Measurements from ENCODE around the gene CADPS. TPM values are rescaled to one million over a fixed set of nuclear protein-coding genes. Genes with fewer than 3 reads are reported as not detected.

CADPS gene
- polyA plus RNA-seq, 1 of the 3 experiments (the other 2 are of a cell fraction) = 5.8 TPM

DNA sequence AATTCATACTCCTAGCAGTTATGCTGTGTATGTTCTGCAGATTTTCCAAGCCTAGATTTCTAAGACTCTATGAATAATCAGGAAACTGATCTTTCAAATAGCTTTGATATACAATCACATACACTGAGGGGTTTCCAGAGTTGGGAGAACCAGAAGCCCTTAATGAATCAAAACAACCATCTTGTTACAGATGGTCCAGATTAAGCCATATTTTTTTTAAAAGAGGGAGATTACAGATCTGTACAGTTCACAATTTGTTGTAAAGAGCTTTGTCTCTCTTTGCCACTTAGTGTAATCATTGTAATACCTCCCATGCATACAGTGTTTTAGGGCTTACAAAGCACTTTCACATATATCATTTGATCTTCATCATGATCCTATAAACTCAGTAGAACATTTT lies 47.7 kb downstream of the CADPS start:
- no peak for DNase-seq
- Histone ChIP-seq H2AFZ (ENCODE audit: low read depth) (no peak overlapping the region), H3K4me1 (ENCODE audit: control insufficient read depth in 1 of 2, insufficient read depth in 2 of 2, low read depth in 1 of 2, low read length in 1 of 2) (peaks cover 0 to 3% of the 10 kb centered on the region in 2 experiments; a peak in 1 of 4 replicates), H3F3A (replicated peaks; ENCODE audit: insufficient read depth) (no peaks in the 10 kb centered on the region), H3K9me2 (no peaks in the 10 kb centered on the region), H3K79me2 (ENCODE audit: insufficient read depth) (no peaks in the 10 kb centered on the region), H4K20me1 (ENCODE audit: insufficient read depth) (no peaks in the 10 kb centered on the region), H3K9me3 (no peaks in the 10 kb centered on the region), H3K4me3 (ENCODE audit: low read depth in 2 of 2, low read length in 1 of 2) (no peak overlapping the region), H3K4me2 (no peak overlapping the region), H3K36me3 (replicated peaks in 1 of 2; ENCODE audit: control insufficient read depth in 1 of 2, insufficient read depth in 2 of 2, low read length in 1 of 2) (no peaks in the 10 kb centered on the region), H3K27me3 (ENCODE audit: insufficient read depth) (no peaks in the 10 kb centered on the region), H3K27ac (ENCODE audit: low read depth in 2 of 2, low read length in 1 of 2) (no peak overlapping the region), H3K9ac (no peak overlapping the region)
- CTCF ChIA-PET = interaction anchor here (0.9 to 1.0 kb wide), 2 partner anchors 46 to 146 kb away, joined by 3 read pairs; no protein-coding TSS in a partner anchor
- TF ChIP-seq GATA2 (CRISPR knock-in tag; IDR thresholded peaks at IDR 0.05) (peak; percentile 24; the same call in 1 of the 2 replicates), YY1 (IDR thresholded peaks at IDR 0.05; ENCODE audit: low read depth) (no peak)
- POLR2A ChIA-PET = no interaction called here

DNA sequence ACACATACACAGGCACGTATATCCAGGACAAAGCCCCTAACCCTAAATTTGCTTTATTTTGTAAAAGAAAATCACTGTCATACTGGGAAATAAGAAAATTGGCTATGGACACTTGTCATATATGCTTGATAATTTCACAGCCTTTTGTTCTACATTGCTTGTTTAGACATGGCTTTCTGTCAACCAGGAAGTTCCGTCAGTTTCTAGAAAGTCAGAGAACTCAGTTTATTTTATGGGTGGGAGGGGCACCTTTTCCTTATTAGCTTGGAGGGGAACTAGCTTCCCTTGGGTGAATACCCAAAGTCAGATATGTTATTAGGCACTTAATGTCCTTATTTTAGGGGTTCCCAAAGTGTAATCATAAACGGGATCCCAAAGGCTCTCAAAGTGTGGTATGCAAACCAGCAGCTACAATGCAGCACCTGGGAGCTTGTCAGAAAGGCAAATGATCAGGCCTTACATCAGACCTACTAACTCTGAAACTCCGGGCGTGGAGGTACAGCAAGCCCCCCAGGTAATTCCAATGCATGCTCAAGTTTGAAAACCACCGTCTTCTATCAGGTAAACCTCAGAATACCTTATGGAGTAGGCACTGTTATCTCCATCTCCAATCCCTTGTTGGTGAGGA lies 50.1 kb downstream of the CADPS start:
- TF ChIP-seq PBX3 (IDR thresholded peaks at IDR 0.05) (no peak), FOXM1 (IDR thresholded peaks at IDR 0.05; ENCODE audit: low read depth) (no peak)
- CTCF ChIA-PET = interaction anchor here (1.6 kb wide), 1 partner anchor 8 kb away, joined by 6 read pairs; no protein-coding TSS in a partner anchor
- H3F3A ChIP-seq (replicated peaks; ENCODE audit: insufficient read depth) = no peaks in the 10 kb centered on the region
- no peak overlapping the region for H3K4me2 ChIP-seq
- DNase-seq = no peak
- H3K9me2 ChIP-seq = no peaks in the 10 kb centered on the region
- H3K36me3 ChIP-seq (replicated peaks in 1 of 2; ENCODE audit: control insufficient read depth in 1 of 2, insufficient read depth in 2 of 2, low read length in 1 of 2) = no peaks in the 10 kb centered on the region
- WGBS (ENCODE audit: low lambda C conversion rate) = 71% methylated on average over 6 of the region's 6 CpGs
- no peaks in the 10 kb centered on the region for H3K79me2 ChIP-seq (ENCODE audit: insufficient read depth)
- H3K27ac ChIP-seq (ENCODE audit: low read depth in 2 of 2, low read length in 1 of 2) = no peak overlapping the region
- H3K27me3 ChIP-seq (ENCODE audit: insufficient read depth) = no peaks in the 10 kb centered on the region
- H3K9me3 ChIP-seq = no peaks in the 10 kb centered on the region
- H3K4me1 ChIP-seq (ENCODE audit: control insufficient read depth in 1 of 2, insufficient read depth in 2 of 2, low read depth in 1 of 2, low read length in 1 of 2) = peaks cover 0 to 3% of the 10 kb centered on the region in 2 experiments; a peak in 1 of 4 replicates
- H3K9ac ChIP-seq = no peak overlapping the region
- POLR2A ChIA-PET = no interaction called here
- H3K4me3 ChIP-seq (ENCODE audit: low read depth in 2 of 2, low read length in 1 of 2) = no peak overlapping the region
- H2AFZ ChIP-seq (ENCODE audit: low read depth) = no peak overlapping the region
- H4K20me1 ChIP-seq (ENCODE audit: insufficient read depth) = no peaks in the 10 kb centered on the region

- H3K9ac ChIP-seq = no peak overlapping the region
- WGBS (ENCODE audit: low lambda C conversion rate) = 77% methylated on average over 6 of the region's 6 CpGs
- H3K36me3 ChIP-seq (replicated peaks in 1 of 2; ENCODE audit: control insufficient read depth in 1 of 2, insufficient read depth in 2 of 2, low read length in 1 of 2) = no peaks in the 10 kb centered on the region
- H3F3A ChIP-seq (replicated peaks; ENCODE audit: insufficient read depth) = no peaks in the 10 kb centered on the region
- no peak overlapping the region for H3K4me3 ChIP-seq (ENCODE audit: low read depth in 2 of 2, low read length in 1 of 2)
- H3K27me3 ChIP-seq (ENCODE audit: insufficient read depth) = no peaks in the 10 kb centered on the region
- H4K20me1 ChIP-seq (ENCODE audit: insufficient read depth) = no peaks in the 10 kb centered on the region
- DNase-seq = no peak
- H3K9me3 ChIP-seq = no peaks in the 10 kb centered on the region
- no peaks in the 10 kb centered on the region for H3K9me2 ChIP-seq
- H2AFZ ChIP-seq (ENCODE audit: low read depth) = no peak overlapping the region
- no peak for TF ChIP-seq ZBTB33 (IDR thresholded peaks at IDR 0.05; ENCODE audit: borderline replicate concordance, low read depth)
- no peak overlapping the region for H3K4me2 ChIP-seq
- ChIA-PET POLR2A (no interaction called here), CTCF (interaction anchor here (1.1 to 1.6 kb wide), 2 partner anchors 9 to 14 kb away, joined by 3 to 6 read pairs; no protein-coding TSS in a partner anchor)
- H3K4me1 ChIP-seq (ENCODE audit: control insufficient read depth in 1 of 2, insufficient read depth in 2 of 2, low read depth in 1 of 2, low read length in 1 of 2) = peaks cover 0 to 3% of the 10 kb centered on the region in 2 experiments; a peak in 1 of 4 replicates
- H3K27ac ChIP-seq (ENCODE audit: low read depth in 2 of 2, low read length in 1 of 2) = no peak overlapping the region
- no peaks in the 10 kb centered on the region for H3K79me2 ChIP-seq (ENCODE audit: insufficient read depth)
Measured at GRCh38 chr3:62823461-62824050, 51.7 kb downstream of the CADPS start.

Data from SK-N-SH (cell line).